ENCODE results near the gene ZNF765.
"Not testable (repeated sequence)": the region's sequence is repeated elsewhere in the genome, so short reads cannot be mapped to it uniquely, and the experiment has no call there.

The ZNF765 gene

DNA sequence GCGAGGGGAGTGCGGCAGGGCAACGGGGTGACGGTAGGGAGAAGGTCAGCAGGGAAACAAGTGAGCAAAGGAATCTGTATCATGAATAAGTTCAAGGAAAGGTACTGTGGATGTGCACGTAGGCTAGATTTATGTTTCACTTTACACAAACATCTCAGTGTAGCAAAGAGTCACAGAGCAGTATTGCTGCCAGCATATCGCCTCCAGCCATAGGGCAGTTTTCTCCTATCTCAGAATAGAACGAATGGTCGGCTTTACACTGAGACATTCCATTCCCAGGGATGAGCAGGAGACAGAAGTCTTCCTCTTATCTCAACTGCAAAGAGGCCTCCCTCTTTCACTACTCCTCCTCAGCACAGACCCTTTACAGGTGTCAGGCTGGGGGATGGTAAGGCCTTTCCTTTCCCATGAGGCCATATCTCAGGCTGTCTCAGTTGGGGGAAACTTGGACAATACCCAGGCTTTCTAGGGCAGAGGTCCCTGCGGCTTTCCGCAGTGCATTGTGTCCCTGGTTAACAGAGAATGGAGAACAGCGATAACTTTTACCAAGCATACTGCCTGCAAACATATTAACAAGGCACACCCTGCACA, 65.3 kb downstream of the ZNF765 start:
- H3K4me3 ChIP-seq (ENCODE audit: low read length in 2 of 2); H3K9ac ChIP-seq (ENCODE audit: low read depth in 1 of 2, low read length in 2 of 2); H3K27ac ChIP-seq (ENCODE audit: low read depth in 2 of 2, low read length in 2 of 2); H3K36me3 ChIP-seq (ENCODE audit: control insufficient read depth in 2 of 2, insufficient read depth in 2 of 2, low read length in 2 of 2); H3K27me3 ChIP-seq (ENCODE audit: control insufficient read depth in 2 of 2, insufficient read depth in 2 of 2, low read length in 2 of 2); H3K4me1 ChIP-seq (ENCODE audit: control insufficient read depth in 2 of 2, insufficient read depth in 2 of 2, low read length in 2 of 2): not testable (repeated sequence)
- H3K9me3 ChIP-seq (ENCODE audit: control insufficient read depth in 2 of 2, low read length in 2 of 2), result peaks cover 24 to 34% of the 10 kb centered on the region in 2 donors

DNA sequence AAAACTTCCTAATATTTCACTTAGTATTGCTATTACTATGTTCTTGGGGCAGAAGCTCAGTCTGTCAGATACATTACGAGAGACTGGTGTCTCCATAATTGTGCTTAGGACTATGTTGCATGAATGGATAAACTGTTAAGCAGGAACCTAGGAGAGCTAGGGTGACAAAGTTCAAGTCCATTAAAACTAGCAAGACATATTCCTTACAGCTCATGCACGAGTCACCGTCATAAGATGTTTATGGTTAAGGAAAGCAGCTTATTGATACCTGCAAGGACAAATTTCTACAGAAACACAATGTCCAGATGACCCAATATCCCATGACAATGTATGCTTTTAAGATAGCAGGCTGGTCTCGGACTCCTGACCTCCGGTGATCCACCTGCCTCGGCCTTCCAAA, 66.9 kb downstream of the ZNF765 start:
- H3K27me3 ChIP-seq (ENCODE audit: control insufficient read depth in 2 of 2, insufficient read depth in 2 of 2, low read length in 2 of 2), result no peaks in the 10 kb centered on the region
- H3K27ac ChIP-seq (ENCODE audit: low read depth in 2 of 2, low read length in 2 of 2), result no peak overlapping the region
- H3K36me3 ChIP-seq (ENCODE audit: control insufficient read depth in 2 of 2, insufficient read depth in 2 of 2, low read length in 2 of 2), result no peaks in the 10 kb centered on the region
- H3K4me1 ChIP-seq (ENCODE audit: control insufficient read depth in 2 of 2, insufficient read depth in 2 of 2, low read length in 2 of 2), result no peaks in the 10 kb centered on the region
- no peak overlapping the region for H3K9ac ChIP-seq (ENCODE audit: low read depth in 1 of 2, low read length in 2 of 2)
- H3K9me3 ChIP-seq (ENCODE audit: control insufficient read depth in 2 of 2, low read length in 2 of 2), result peaks cover 15 to 18% of the 10 kb centered on the region in 2 donors
- H3K4me3 ChIP-seq (ENCODE audit: low read length in 2 of 2), result no peak overlapping the region

DNA sequence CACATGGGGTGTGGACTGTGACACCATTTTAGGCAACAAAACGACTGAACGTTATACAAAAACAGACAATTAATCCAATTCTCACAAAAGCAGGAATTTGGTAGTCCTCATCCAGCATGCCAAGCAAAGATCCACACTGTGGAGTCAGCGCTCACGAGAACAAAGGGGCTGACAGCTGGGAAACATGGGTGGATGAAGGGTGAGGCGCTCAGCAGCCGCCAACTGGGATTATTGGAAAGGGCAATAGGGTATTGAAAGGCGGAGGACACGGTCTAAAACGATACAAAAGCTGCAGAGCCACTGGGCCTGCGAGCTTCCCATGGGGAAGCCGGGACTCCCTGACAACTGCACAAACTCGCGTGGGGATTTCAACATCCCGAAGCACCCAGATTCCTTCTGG, 67.9 kb downstream of the ZNF765 start:
- Histone ChIP-seq H3K4me3 (ENCODE audit: low read length in 2 of 2) (no peak overlapping the region), H3K9me3 (ENCODE audit: control insufficient read depth in 2 of 2, low read length in 2 of 2) (peaks cover 8% of the 10 kb centered on the region in 2 donors)

DNA sequence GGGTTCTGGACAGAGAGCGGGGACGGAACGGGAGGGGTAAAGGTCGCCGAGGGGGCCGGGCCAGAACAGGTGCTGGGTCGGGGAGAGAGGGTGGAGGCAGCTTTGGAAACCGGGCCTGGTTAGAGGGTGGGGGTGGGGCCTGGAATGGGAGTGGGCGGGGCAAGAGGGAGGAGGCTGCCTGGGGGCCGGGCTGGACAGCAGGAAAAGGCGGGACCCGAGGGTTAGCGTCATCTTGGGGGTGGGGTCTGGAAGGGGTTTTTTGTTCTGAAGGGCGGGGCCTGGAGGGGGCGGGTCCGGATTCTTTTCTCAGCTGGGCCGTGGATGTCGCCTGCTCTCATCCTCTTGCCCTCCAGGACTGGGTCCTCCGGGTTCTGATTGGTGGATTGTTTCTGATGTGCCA, 68.3 kb downstream of the ZNF765 start:
- Histone ChIP-seq H3K36me3 (ENCODE audit: control insufficient read depth in 2 of 2, insufficient read depth in 2 of 2, low read length in 2 of 2) (no peaks in the 10 kb centered on the region), H3K27me3 (ENCODE audit: control insufficient read depth in 2 of 2, insufficient read depth in 2 of 2, low read length in 2 of 2) (no peaks in the 10 kb centered on the region), H3K9me3 (ENCODE audit: control insufficient read depth in 2 of 2, low read length in 2 of 2) (peaks cover 6 to 8% of the 10 kb centered on the region in 2 donors), H3K27ac (ENCODE audit: low read depth in 2 of 2, low read length in 2 of 2) (no peak overlapping the region), H3K9ac (ENCODE audit: low read depth in 1 of 2, low read length in 2 of 2) (no peak overlapping the region), H3K4me1 (ENCODE audit: control insufficient read depth in 2 of 2, insufficient read depth in 2 of 2, low read length in 2 of 2) (peaks cover 0 to 1% of the 10 kb centered on the region in 2 donors), H3K4me3 (ENCODE audit: low read length in 2 of 2) (no peak overlapping the region)

More for the DNA sequence above, 67.9 kb downstream of the ZNF765 start:
- Histone ChIP-seq H3K27me3 (ENCODE audit: control insufficient read depth in 2 of 2, insufficient read depth in 2 of 2, low read length in 2 of 2) (no peaks in the 10 kb centered on the region), H3K36me3 (ENCODE audit: control insufficient read depth in 2 of 2, insufficient read depth in 2 of 2, low read length in 2 of 2) (no peaks in the 10 kb centered on the region), H3K4me1 (ENCODE audit: control insufficient read depth in 2 of 2, insufficient read depth in 2 of 2, low read length in 2 of 2) (no peaks in the 10 kb centered on the region), H3K27ac (ENCODE audit: low read depth in 2 of 2, low read length in 2 of 2) (no peak overlapping the region), H3K9ac (ENCODE audit: low read depth in 1 of 2, low read length in 2 of 2) (no peak overlapping the region)

DNA sequence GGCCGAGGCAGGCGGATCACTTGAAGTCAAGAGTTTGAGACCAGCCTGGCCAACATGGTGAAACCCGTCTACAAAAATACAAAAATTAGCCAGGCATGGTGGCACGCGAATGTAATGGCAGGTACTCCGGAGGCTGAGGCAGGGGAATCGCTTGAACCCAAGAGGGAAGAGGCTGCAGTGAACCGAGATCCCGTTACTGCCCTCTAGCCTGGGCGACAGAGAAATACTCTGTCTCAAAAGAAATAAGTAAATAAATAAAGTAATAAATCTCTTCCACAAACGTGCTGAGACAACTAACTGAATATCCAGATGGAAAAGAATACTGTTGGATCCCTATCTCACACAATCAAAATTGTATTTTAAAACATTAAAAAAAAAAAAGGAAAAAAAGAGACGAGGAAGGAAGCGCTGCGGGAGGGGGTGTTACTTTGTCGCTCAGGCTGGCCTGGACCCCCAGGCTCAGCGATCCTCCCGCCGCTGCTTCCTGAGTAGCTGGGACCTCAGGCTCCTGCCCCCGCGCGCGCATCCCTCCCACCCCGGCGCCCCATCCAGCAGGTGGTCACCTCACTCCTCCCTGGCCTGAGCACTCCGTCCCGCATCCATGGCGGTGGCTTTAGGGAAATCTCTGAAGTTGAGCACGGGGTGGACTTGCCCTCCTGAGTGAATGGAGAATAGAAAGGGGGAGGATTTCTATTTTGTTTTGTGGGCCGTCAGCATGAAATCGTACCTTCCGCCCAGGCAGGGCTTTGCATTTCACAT, 72.0 kb downstream of the ZNF765 start:
- no peak overlapping the region for H3K27ac ChIP-seq (ENCODE audit: low read depth in 2 of 2, low read length in 2 of 2)
- H3K4me3 ChIP-seq (ENCODE audit: low read length in 2 of 2), result peak overlapping the region; percentile 88 to 93
- H3K36me3 ChIP-seq (ENCODE audit: control insufficient read depth in 2 of 2, insufficient read depth in 2 of 2, low read length in 2 of 2), result no peaks in the 10 kb centered on the region
- H3K4me1 ChIP-seq (ENCODE audit: control insufficient read depth in 2 of 2, insufficient read depth in 2 of 2, low read length in 2 of 2), result peaks cover 0 to 4% of the 10 kb centered on the region in 2 donors
- H3K27me3 ChIP-seq (ENCODE audit: control insufficient read depth in 2 of 2, insufficient read depth in 2 of 2, low read length in 2 of 2), result no peaks in the 10 kb centered on the region
- peaks cover 0 to 3% of the 10 kb centered on the region in 2 donors for H3K9me3 ChIP-seq (ENCODE audit: control insufficient read depth in 2 of 2, low read length in 2 of 2)
- H3K9ac ChIP-seq (ENCODE audit: low read depth in 1 of 2, low read length in 2 of 2), result peak overlapping the region in 1 of 2 donors; percentile 24

DNA sequence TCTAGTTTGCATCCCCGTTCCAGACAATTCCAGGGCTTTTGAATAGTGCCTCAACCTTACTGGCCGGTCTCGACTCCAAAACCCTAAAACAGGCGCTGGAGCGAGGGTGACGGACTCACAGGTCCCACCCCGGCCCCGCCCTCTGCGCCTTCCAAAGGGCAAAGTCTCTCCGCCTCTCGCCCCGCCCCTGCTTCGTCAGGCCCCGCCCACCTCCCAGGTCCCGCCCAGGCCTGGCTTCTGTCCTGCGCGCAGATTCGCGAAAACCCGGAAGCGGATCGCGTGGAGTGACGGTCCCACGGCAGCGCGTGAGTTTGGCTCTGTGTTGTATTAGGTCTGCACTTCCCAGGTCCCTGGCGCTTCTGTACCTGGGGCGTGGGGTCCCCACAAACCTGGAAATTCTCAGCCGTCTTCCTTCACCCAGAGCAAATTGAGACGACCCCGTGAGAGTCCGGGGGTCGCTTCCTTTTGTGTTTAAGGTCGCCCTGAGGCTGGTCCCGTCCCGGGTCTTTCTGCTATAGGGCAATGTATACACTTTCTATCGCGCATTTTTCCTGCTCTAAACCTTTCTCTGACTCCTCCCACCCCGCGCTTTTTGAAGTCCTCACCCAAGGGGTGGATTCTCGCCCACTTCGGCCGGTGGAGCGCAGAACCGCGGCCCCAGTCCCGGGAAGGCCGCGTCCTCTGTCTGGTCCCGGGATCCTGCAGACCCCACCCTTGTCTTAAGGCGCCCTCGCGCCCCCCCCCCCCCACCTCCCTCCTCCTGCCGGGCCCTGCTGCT, 72.7 kb downstream of the ZNF765 start, which contains the start of gene ZNF813:
ZNF813 (plus strand) TSS at position 249 of the 778 bp plus-strand sequence. CDS start 16,090 bp downstream, outside the sequence.
- Histone ChIP-seq H3K27me3 (ENCODE audit: control insufficient read depth in 2 of 2, insufficient read depth in 2 of 2, low read length in 2 of 2) (no peaks in the 10 kb centered on the region), H3K9ac (ENCODE audit: low read depth in 1 of 2, low read length in 2 of 2) (peak within 1 kb of the TSS; percentile 81 to 89), H3K9me3 (ENCODE audit: control insufficient read depth in 2 of 2, low read length in 2 of 2) (peaks cover 0 to 2% of the 10 kb centered on the region in 2 donors), H3K36me3 (ENCODE audit: control insufficient read depth in 2 of 2, insufficient read depth in 2 of 2, low read length in 2 of 2) (peaks cover 2 to 4% of the 10 kb centered on the region in 2 donors), H3K4me3 (ENCODE audit: low read length in 2 of 2) (peak within 1 kb of the TSS; percentile 88 to 93), H3K27ac (ENCODE audit: low read depth in 2 of 2, low read length in 2 of 2) (peak within 1 kb of the TSS; percentile 70 to 75), H3K4me1 (ENCODE audit: control insufficient read depth in 2 of 2, insufficient read depth in 2 of 2, low read length in 2 of 2) (peaks cover 0 to 4% of the 10 kb centered on the region in 2 donors)

DNA sequence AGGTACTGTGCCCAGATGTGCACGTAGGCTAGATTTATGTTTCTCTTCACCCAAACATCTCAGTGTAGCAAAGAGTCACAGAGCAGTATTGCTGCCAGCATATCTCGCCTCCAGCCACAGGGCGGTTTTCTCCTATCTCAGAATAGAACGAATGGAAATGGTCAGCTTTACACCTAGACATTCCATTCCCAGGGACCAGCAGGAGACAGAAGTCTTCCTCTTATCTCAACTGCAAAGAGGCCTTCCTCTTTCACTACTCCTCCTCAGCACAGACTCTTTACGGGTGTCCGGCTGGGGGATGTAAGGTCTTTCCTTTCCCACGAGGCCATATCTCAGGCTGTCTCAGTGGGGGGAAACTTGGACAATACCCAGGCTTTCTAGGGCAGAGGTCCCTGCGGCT, 73.7 kb downstream of the ZNF765 start:
- peak overlapping the region; percentile 88 to 93 for H3K4me3 ChIP-seq (ENCODE audit: low read length in 2 of 2)
- H3K36me3 ChIP-seq (ENCODE audit: control insufficient read depth in 2 of 2, insufficient read depth in 2 of 2, low read length in 2 of 2); H3K4me1 ChIP-seq (ENCODE audit: control insufficient read depth in 2 of 2, insufficient read depth in 2 of 2, low read length in 2 of 2); H3K9me3 ChIP-seq (ENCODE audit: control insufficient read depth in 2 of 2, low read length in 2 of 2); H3K27me3 ChIP-seq (ENCODE audit: control insufficient read depth in 2 of 2, insufficient read depth in 2 of 2, low read length in 2 of 2); H3K27ac ChIP-seq (ENCODE audit: low read depth in 2 of 2, low read length in 2 of 2); H3K9ac ChIP-seq (ENCODE audit: low read depth in 1 of 2, low read length in 2 of 2): not testable (repeated sequence)

DNA sequence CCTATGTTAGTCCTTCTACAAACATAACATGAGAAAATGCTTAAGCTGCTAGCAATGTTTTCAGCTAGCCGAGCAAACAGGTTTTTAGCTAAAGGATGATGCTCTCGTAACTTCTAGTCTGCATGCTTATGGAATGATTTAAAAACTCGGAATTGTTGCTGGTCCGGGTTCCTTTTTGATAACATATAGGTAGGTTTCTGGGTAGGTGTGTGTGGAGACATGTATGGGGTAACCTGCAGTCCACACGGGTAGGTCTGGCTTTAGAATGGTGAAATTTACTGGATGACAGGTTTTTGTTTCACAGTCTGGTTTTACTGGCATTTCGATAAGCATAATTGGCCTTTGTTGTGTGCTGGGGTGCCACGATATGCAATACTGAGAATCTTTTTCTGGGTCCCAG, 77.0 kb downstream of the ZNF765 start:
- Histone ChIP-seq H3K4me1 (ENCODE audit: control insufficient read depth in 2 of 2, insufficient read depth in 2 of 2, low read length in 2 of 2) (peaks cover 0 to 4% of the 10 kb centered on the region in 2 donors), H3K9me3 (ENCODE audit: control insufficient read depth in 2 of 2, low read length in 2 of 2) (peaks cover 3 to 4% of the 10 kb centered on the region in 2 donors), H3K9ac (ENCODE audit: low read depth in 1 of 2, low read length in 2 of 2) (no peak overlapping the region), H3K27me3 (ENCODE audit: control insufficient read depth in 2 of 2, insufficient read depth in 2 of 2, low read length in 2 of 2) (no peaks in the 10 kb centered on the region), H3K27ac (ENCODE audit: low read depth in 2 of 2, low read length in 2 of 2) (no peak overlapping the region), H3K4me3 (ENCODE audit: low read length in 2 of 2) (no peak overlapping the region), H3K36me3 (ENCODE audit: control insufficient read depth in 2 of 2, insufficient read depth in 2 of 2, low read length in 2 of 2) (peaks cover 5 to 14% of the 10 kb centered on the region in 2 donors)

DNA sequence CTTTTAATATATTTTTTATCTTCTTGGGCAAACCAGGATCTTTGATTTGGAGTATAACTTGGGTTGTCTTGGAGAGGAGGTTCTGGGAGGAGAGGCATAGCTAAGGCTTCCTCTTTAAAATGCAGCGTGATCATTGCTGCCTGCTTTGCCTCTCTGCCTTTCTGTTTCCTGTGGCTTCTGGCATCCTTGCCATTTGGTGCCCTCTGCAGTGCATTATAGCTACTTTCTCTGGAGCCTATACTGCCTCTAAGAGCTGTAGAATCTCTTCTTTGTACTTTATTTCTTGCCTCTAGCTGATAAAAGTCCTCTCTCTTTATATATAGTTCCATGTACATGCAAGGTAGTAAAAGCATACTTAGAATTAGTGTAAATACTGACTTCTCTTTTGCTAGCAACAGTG, 79.9 kb downstream of the ZNF765 start:
- Histone ChIP-seq H3K9me3 (ENCODE audit: control insufficient read depth in 2 of 2, low read length in 2 of 2) (peaks cover 3 to 17% of the 10 kb centered on the region in 2 donors), H3K36me3 (ENCODE audit: control insufficient read depth in 2 of 2, insufficient read depth in 2 of 2, low read length in 2 of 2) (peaks cover 17 to 28% of the 10 kb centered on the region in 2 donors)
- H3K27ac ChIP-seq (ENCODE audit: low read depth in 2 of 2, low read length in 2 of 2); H3K9ac ChIP-seq (ENCODE audit: low read depth in 1 of 2, low read length in 2 of 2); H3K4me3 ChIP-seq (ENCODE audit: low read length in 2 of 2); H3K4me1 ChIP-seq (ENCODE audit: control insufficient read depth in 2 of 2, insufficient read depth in 2 of 2, low read length in 2 of 2); H3K27me3 ChIP-seq (ENCODE audit: control insufficient read depth in 2 of 2, insufficient read depth in 2 of 2, low read length in 2 of 2): not testable (repeated sequence)

DNA sequence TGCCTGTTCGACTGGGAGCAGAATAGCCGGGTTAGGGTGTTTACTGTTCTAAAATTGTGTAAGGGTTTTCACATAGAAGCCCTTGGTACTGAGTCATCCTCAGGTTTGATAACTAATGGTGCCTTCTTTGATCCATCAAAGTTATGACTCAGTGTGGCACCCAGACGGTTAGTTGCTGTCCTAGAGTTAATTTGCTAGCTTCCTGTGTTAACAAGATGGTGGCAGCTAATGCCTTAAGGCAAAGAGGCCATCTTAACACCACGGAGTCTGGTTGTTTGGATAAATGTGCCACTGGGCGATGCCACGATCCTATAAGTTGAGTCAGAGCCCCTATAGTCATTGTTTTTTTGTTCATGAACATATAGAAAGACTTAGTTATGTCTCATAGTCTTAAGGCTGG, 80.5 kb downstream of the ZNF765 start:
- H3K4me3 ChIP-seq (ENCODE audit: low read length in 2 of 2), result not testable (repeated sequence)
- peaks cover 17 to 28% of the 10 kb centered on the region in 2 donors for H3K36me3 ChIP-seq (ENCODE audit: control insufficient read depth in 2 of 2, insufficient read depth in 2 of 2, low read length in 2 of 2)
- H3K9me3 ChIP-seq (ENCODE audit: control insufficient read depth in 2 of 2, low read length in 2 of 2), result peaks cover 3 to 22% of the 10 kb centered on the region in 2 donors

More for the DNA sequence above, 80.5 kb downstream of the ZNF765 start:
- H3K27ac ChIP-seq (ENCODE audit: low read depth in 2 of 2, low read length in 2 of 2); H3K4me1 ChIP-seq (ENCODE audit: control insufficient read depth in 2 of 2, insufficient read depth in 2 of 2, low read length in 2 of 2); H3K9ac ChIP-seq (ENCODE audit: low read depth in 1 of 2, low read length in 2 of 2); H3K27me3 ChIP-seq (ENCODE audit: control insufficient read depth in 2 of 2, insufficient read depth in 2 of 2, low read length in 2 of 2): not testable (repeated sequence)
